SK-N-SH (cell line): Measurements from ENCODE around the gene CCNY.

Experiments
- CTCF ChIP-seq: fragments of 200-600 bp; sonication (generic); IDR thresholded peaks from 2 replicates; pipeline ENCODE4 v1.6.1; 2017; ENCODE audit warnings: antibody characterized with exemption, mild to moderate bottlenecking, moderate library complexity
- MAX ChIP-seq: IDR thresholded peaks from 2 replicates; pipeline ENCODE4 v1.4.0; 2012; ENCODE audit warnings: low read depth

GRCh38 chr10:35326466-35327235, 9.7 kb upstream of the CCNY start:
- TF ChIP-seq CTCF, result no peak
- no peak for TF ChIP-seq MAX
